ENCODE results near the gene ZNF786.

GRCh38 chr7:149130572-149131198, 40.2 kb upstream of the ZNF786 start:
- TF ChIP-seq CTCF (conservative IDR thresholded peaks at IDR 0.05; ENCODE audit: low read depth in 2 of 2) (no peak), EZH2phosphoT487 (IDR thresholded peaks at IDR 0.05; ENCODE audit: unreplicated experiment) (no peak), EZH2 (IDR thresholded peaks at IDR 0.05; ENCODE audit: low read depth, unreplicated experiment) (no peak), REST (IDR thresholded peaks at IDR 0.05; ENCODE audit: unreplicated experiment) (no peak), CREB1 (CRISPR knock-in tag; IDR thresholded peaks at IDR 0.05; ENCODE audit: low read depth) (no peak), POLR2AphosphoS5 (IDR thresholded peaks at IDR 0.05; ENCODE audit: low read depth) (no peak), JUNB (IDR thresholded peaks at IDR 0.05; ENCODE audit: unreplicated experiment) (no peak)
